D721Med (cell line): ENCODE results near the gene SLC17A1.

ENCODE experiments used
- DNase-seq: peaks from one replicate; pipeline ENCODE4 v3.0.0; 2011; ENCODE audit warnings: low spot score; ENCODE audit not compliant: insufficient read length
- FAIRE-seq: peaks from 2 replicates; lab custom pipeline; 2011; peaks lifted over from hg19 to GRCh38; lab: Jason Lieb, UNC
- CTCF ChIP-seq: IDR thresholded peaks from 2 replicates; pipeline ENCODE4 v1.5.1; 2012; ENCODE audit warnings: mild to moderate bottlenecking, control low read depth; ENCODE audit not compliant: insufficient read depth; ENCODE audit errors: missing control alignments

The SLC17A1 gene

GRCh38 chr6:25852756-25853155, 20.9 kb upstream of the SLC17A1 start:
- FAIRE-seq (no peak), DNase-seq (no peak)
- TF ChIP-seq CTCF = no peak

DNA sequence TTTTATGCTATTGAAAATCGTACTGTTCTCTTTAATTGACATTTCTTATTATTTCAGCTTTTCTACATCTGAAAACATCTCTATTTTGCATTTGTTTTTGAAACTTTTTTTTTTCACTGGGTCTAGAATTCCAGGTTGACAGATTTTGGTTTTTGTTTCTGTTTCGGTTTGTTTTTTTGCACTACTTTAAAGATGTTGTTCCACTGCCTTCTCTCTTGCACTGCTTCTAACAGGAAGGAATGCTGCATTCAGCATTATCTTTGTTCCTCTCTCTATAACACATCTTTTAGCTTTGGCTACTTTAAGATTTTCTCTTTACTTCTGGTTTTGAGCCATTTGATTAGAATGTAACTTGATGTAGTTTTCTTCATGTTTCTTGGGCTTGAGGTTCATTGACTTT, 20.1 kb upstream of the SLC17A1 start:
- FAIRE-seq (no peak), DNase-seq (no peak)
- TF ChIP-seq CTCF = no peak

DNA sequence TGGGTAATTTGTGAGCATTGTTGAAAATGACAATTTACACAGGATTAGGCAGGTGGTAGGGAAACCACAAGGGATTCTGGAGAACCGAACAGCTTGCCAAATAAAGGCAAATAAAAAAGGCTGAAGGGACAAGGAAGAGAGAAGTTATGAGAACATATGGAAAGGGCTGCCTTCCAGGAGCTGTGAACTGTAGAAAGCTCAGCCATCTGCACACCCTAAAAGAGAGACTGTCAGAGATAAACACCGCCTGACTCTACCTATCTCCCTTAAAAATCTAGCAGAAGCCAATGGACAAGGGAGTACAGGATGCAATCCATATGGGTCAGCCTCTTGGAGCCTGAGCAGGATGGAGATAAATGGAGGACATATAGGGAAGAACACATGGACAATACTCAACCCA, 12.7 kb upstream of the SLC17A1 start:
- DNase-seq (no peak), FAIRE-seq (no peak)
- TF ChIP-seq CTCF = no peak

DNA sequence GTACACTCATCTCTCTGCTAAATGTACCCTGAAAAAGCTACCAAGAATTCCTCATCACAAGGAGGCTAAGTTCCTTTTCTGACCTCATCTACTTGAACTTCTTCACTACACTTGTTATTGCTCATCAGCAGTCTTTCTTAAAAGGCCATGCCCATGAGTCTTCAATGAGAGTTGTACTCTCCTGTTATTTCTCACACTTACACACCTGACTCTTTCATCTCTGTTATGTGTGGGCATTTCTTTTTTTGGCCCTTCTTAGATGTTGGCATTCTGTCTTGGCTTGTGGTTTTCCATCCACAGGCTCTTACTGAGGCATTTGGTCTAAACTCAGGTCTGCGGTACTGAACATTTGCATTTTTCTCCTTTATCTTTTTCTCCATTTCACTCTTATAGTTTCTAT, 10.7 kb upstream of the SLC17A1 start:
- no peak for TF ChIP-seq CTCF
- DNase-seq (no peak), FAIRE-seq (no peak)

DNA sequence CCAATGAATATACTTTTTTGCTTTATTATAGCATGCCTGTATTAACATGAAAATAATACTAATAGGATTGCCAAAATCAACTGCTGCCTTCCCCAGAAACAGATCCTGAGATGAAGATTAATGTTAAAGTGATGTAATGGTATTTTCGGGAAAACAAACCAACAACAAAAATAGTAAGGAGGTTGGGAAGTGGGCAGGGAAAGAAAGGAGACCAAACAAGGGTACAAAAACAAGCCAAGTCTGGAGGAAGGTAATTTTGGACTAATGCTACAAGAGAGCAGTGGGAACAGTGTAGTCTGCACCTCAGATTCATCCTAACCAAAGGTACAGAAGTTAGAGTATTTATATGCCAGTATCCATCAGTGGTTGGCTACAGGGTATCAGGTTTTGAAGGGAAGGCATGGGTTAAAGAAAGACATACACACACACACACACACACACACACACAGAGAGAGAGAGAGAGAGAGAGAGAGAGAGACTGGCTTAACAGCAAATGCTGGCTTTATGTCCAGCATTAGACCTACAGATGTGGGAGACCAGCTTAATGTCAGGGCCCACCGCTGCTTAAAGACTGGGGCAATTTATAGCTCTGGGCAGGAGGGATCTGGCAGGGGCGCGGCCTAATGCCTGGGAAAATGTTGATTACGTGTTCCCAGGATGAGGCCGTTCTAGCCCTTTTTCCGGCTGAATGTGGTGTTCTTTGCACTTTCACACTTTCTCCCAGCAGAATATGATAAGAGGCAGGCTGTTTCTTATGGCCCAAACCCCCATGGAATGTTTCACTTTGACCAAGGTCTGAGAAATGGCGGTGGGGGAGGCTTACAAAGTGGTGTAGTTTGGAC, 3.8 kb upstream of the SLC17A1 start:
- FAIRE-seq = no peak
- no peak for TF ChIP-seq CTCF
- no peak for DNase-seq

DNA sequence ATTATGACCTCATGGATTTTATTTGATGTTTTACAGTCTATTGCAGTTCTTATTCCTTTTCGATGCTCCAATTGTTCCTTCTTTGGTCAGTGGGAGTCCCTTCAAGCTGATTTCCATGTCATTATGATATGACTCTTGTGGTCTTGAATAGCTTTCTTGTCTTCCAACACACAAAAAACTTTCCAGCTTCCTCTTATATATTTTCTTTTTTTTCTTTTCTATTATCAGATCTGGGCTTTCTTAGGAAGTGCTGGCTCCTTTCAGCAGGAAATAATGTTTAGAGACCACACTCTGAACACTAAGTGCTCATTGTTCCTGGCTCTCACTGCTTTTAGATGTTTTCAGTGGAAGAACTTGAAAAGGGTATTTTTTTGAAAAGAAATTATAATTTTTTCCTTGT, 3.1 kb upstream of the SLC17A1 start:
- FAIRE-seq (no peak), DNase-seq (no peak)
- TF ChIP-seq CTCF = no peak

- no peak for TF ChIP-seq CTCF
- DNase-seq (no peak), FAIRE-seq (no peak)
These were observed 1.3 kb upstream of the SLC17A1 start for GRCh38 chr6:25833136-25833535.
